ENCODE results near the gene CCND2. TPM values are rescaled to one million over a fixed set of nuclear protein-coding genes. Genes with fewer than 3 reads are reported as not detected.

CCND2 gene
- total RNA-seq, 2 experiments from 2014 or later = 572 to 592 TPM

DNA sequence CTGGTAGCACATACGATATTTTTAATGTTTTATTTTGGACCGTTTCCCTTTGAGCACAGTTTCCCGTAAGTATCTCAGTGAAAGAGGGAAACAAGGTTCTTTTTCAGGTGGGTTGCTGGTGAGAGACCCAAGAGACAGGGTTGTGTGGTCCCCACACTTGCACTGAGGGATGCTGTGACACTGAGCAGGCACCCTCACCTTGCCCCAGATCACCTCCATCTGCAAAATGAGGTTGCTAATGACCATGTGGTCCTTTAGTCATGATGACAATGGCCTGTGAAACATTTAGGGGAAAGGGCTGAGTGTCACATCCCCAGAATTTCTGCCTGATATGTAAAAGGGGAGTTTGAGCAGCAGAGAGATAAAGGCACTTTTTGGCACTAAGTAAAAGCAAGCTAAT lies 4.3 kb downstream of the CCND2 start:
- H3K4me1 Mint-ChIP-seq (ENCODE audit: low read depth) = peaks cover 65% of the 10 kb centered on the region
- ChIA-PET POLR2A (interaction anchor here (0.6 to 12.1 kb wide), 14 partner anchors 9 to 399 kb away, joined by 3 to 260 read pairs (median 6); no protein-coding TSS in a partner anchor), CTCF (interaction anchor here (0.7 to 12.7 kb wide), 44 partner anchors 9 to 978 kb away, joined by 3 to 242 read pairs (median 8); partner anchors contain the start of gene PARP11)
- H3K36me3 Mint-ChIP-seq (ENCODE audit: low read depth) = peaks cover 89% of the 10 kb centered on the region
- H3K27ac Mint-ChIP-seq = peak overlapping the region; percentile 77
- no peaks in the 10 kb centered on the region for H3K9me3 Mint-ChIP-seq (ENCODE audit: insufficient read depth)
- DNase-seq (peak; percentile 19), ATAC-seq (no peak)
- H3K4me3 Mint-ChIP-seq = peak overlapping the region; percentile 99
- no peaks in the 10 kb centered on the region for H3K27me3 Mint-ChIP-seq (ENCODE audit: low read depth)

GRCh38 chr12:4278329-4279197 lies 5.0 kb downstream of the CCND2 start:
- DNase-seq (peak; percentile 21), ATAC-seq (no peak)
- Mint-ChIP-seq H3K36me3 (ENCODE audit: low read depth) (peaks cover 96% of the 10 kb centered on the region), H3K4me3 (peak overlapping the region; percentile 99), H3K9me3 (ENCODE audit: insufficient read depth) (no peaks in the 10 kb centered on the region), H3K4me1 (ENCODE audit: low read depth) (peaks cover 68% of the 10 kb centered on the region), H3K27me3 (ENCODE audit: low read depth) (no peaks in the 10 kb centered on the region), H3K27ac (peak overlapping the region; percentile 77)
- POLR2A ChIA-PET = interaction anchor here (0.6 to 12.1 kb wide), 13 partner anchors 10 to 395 kb away, joined by 3 to 260 read pairs (median 4); no protein-coding TSS in a partner anchor
- CTCF ChIA-PET = interaction anchor here (0.7 to 12.7 kb wide), 18 partner anchors 10 to 978 kb away, joined by 3 to 242 read pairs (median 18); no protein-coding TSS in a partner anchor

DNA sequence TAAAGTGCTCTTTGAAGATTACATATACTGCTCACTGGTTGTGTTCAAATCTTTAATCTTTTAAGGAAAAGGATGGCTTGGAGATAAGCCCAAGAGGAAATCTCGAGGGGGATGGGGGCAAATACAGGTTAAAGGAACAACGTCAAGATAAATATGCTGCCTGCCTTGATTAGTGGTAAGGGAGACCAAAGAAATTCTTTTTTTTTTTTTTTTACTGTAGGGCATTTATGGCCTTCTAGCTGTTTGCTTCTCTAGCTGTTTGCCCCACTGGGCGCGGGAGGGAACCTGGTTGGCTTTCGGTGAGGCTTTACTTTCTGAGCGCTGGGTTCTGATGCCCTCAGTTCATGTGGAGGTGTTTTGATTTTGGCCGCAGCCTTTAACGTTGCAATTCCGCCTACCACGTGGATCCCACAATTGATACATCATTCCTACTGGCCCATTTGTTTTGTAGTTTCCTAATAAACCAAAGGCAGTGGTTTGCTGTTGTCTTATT lies 5.7 kb downstream of the CCND2 start:
- Mint-ChIP-seq H3K4me3 (peak overlapping the region; percentile 99), H3K4me1 (ENCODE audit: low read depth) (peaks cover 75% of the 10 kb centered on the region), H3K9me3 (ENCODE audit: insufficient read depth) (no peaks in the 10 kb centered on the region), H3K27ac (peak overlapping the region; percentile 77), H3K36me3 (ENCODE audit: low read depth) (peaks cover 96% of the 10 kb centered on the region), H3K27me3 (ENCODE audit: low read depth) (no peaks in the 10 kb centered on the region)
- ChIA-PET CTCF (interaction anchor here (3.3 to 12.7 kb wide), 9 partner anchors 11 to 979 kb away, joined by 19 to 242 read pairs (median 79); no protein-coding TSS in a partner anchor), POLR2A (interaction anchor here (0.9 to 12.1 kb wide), 6 partner anchors 11 to 396 kb away, joined by 3 to 260 read pairs (median 4); no protein-coding TSS in a partner anchor)
- ATAC-seq = no peak
- DNase-seq = peak; percentile 19

- DNase-seq = no peak
- no peaks in the 10 kb centered on the region for H3K27me3 Mint-ChIP-seq (ENCODE audit: low read depth)
- peak overlapping the region; percentile 80 for H3K27ac Mint-ChIP-seq
- H3K4me1 Mint-ChIP-seq (ENCODE audit: low read depth) = peaks cover 88% of the 10 kb centered on the region
- no peaks in the 10 kb centered on the region for H3K9me3 Mint-ChIP-seq (ENCODE audit: insufficient read depth)
- ChIA-PET POLR2A (interaction anchor here (2.5 kb wide), 1 partner anchor 173 kb away, joined by 7 read pairs; no protein-coding TSS in a partner anchor), CTCF (interaction anchor here (0.6 to 12.7 kb wide), 2 partner anchors 245 to 396 kb away, joined by 4 to 242 read pairs; no protein-coding TSS in a partner anchor)
- peak overlapping the region; percentile 55 for H3K4me3 Mint-ChIP-seq
- H3K36me3 Mint-ChIP-seq (ENCODE audit: low read depth) = peaks cover 96% of the 10 kb centered on the region
- ATAC-seq = no peak
Measured at GRCh38 chr12:4280351-4281163, 7.0 kb downstream of the CCND2 start.

- Mint-ChIP-seq H3K4me1 (ENCODE audit: low read depth) (peaks cover 94% of the 10 kb centered on the region), H3K27me3 (ENCODE audit: low read depth) (no peaks in the 10 kb centered on the region), H3K9me3 (ENCODE audit: insufficient read depth) (no peaks in the 10 kb centered on the region), H3K27ac (peak overlapping the region; percentile 63), H3K36me3 (ENCODE audit: low read depth) (peaks cover 96% of the 10 kb centered on the region), H3K4me3 (no peak overlapping the region)
- CTCF ChIA-PET = interaction anchor here (1.0 to 12.7 kb wide), 2 partner anchors 174 to 397 kb away, joined by 3 to 242 read pairs; no protein-coding TSS in a partner anchor
- POLR2A ChIA-PET = interaction anchor here (1.3 to 2.5 kb wide), 2 partner anchors 174 to 388 kb away, joined by 5 to 7 read pairs; no protein-coding TSS in a partner anchor
- DNase-seq (no peak), ATAC-seq (no peak)
Measured at GRCh38 chr12:4281173-4281654, 7.7 kb downstream of the CCND2 start.

DNA sequence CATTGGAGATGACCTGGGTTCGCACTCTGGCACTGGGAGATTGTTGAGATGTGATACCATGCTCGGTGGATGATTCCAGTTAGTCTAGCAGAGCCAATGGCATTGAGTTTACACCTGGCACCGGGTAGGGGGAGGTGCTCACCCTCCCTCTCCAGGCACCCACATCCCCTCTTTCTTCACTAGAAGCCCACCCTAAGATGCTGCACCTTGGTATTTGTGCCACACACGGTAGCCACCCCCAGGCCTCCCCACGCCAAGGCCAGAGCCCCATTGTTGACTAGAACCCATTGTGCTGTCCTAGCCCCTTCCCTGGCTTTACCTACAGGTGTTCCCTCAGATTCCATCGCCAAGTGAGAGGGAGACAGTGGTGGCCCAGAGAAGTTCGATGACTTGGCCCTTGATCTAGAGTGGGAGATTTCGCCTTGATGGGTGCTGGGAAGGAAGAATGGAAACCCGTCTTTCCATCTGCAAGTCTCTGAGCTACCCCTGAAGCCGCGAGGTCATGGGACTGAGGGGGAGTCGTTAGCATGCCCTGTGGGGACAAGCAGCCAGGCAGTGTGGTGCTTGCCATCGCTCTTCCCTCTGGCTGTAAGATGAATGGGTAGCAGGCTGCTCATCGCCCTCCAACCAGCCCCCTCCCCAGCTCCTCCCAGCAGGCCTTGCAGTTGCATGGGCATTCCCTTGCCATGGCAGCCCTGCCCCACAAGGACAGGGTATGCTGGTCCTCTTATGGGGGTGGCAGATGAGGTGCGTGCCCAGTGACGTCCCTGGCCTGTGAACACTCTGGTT lies 8.7 kb downstream of the CCND2 start:
- POLR2A ChIA-PET = interaction anchor here (1.1 to 2.6 kb wide), 4 partner anchors 10 to 389 kb away, joined by 3 to 10 read pairs (median 6); no protein-coding TSS in a partner anchor
- ATAC-seq = peak; percentile 29
- H3K27ac Mint-ChIP-seq = peak overlapping the region; percentile 58
- H3K4me3 Mint-ChIP-seq = no peak overlapping the region
- H3K4me1 Mint-ChIP-seq (ENCODE audit: low read depth) = peaks cover 97% of the 10 kb centered on the region
- CTCF ChIA-PET = interaction anchor here (1.0 to 12.7 kb wide), 2 partner anchors 176 to 398 kb away, joined by 3 to 242 read pairs; no protein-coding TSS in a partner anchor
- no peaks in the 10 kb centered on the region for H3K9me3 Mint-ChIP-seq (ENCODE audit: insufficient read depth)
- no peaks in the 10 kb centered on the region for H3K27me3 Mint-ChIP-seq (ENCODE audit: low read depth)
- no peak for DNase-seq
- H3K36me3 Mint-ChIP-seq (ENCODE audit: low read depth) = peaks cover 96% of the 10 kb centered on the region

- ChIA-PET CTCF (interaction anchor here (0.8 to 12.7 kb wide), 4 partner anchors 10 to 399 kb away, joined by 3 to 242 read pairs (median 4); partner anchors contain the start of gene CCND2), POLR2A (interaction anchor here (1.0 to 2.6 kb wide), 3 partner anchors 10 to 14 kb away, joined by 3 to 10 read pairs (median 3); no protein-coding TSS in a partner anchor)
- H3K27me3 Mint-ChIP-seq (ENCODE audit: low read depth) = no peaks in the 10 kb centered on the region
- peaks cover 96% of the 10 kb centered on the region for H3K36me3 Mint-ChIP-seq (ENCODE audit: low read depth)
- H3K9me3 Mint-ChIP-seq (ENCODE audit: insufficient read depth) = no peaks in the 10 kb centered on the region
- ATAC-seq (no peak), DNase-seq (no peak)
- no peak overlapping the region for H3K4me3 Mint-ChIP-seq
- peaks cover 97% of the 10 kb centered on the region for H3K4me1 Mint-ChIP-seq (ENCODE audit: low read depth)
- peak overlapping the region; percentile 58 for H3K27ac Mint-ChIP-seq
Measured at GRCh38 chr12:4282892-4283511, 9.4 kb downstream of the CCND2 start.

DNA sequence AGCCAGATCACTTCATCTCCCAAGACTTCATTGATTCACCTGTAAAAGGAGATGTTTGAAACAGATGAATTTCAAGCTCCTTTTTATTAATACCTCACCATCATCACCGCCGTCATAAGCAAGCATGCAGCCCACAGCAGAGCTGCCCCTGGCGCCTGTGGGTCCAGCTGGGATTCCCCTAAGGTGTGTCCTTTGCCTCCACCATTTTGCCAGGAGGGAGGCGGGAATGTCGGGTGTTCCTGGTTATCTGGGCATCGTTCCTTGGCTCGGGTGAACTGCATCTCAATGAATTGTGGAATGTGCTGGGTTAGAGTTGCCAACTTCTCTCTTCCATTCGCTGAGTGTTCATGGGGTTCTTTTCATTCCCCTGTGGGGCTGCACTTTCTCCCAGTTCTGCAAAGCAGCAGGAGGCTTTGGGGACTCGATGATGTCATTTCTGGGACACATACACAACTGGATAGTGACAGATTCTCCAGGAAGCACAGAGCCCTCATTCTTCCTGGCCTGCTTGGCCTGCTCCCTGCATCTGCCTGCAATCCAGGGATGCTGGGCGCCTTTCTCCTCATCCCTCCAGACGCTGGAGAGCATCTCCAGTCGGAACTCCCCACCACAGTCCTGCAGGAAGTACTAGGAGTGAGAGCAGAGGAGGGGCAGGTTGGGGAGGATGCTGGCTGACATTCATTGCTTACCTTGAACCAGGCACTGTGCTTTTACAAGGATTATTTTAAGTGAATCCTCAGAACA lies 10.1 kb downstream of the CCND2 start:
- peak overlapping the region; percentile 65 for H3K27ac Mint-ChIP-seq
- ChIA-PET CTCF (interaction anchor here (0.8 to 12.7 kb wide), 4 partner anchors 9 to 399 kb away, joined by 3 to 242 read pairs (median 4); partner anchors contain the start of gene CCND2), POLR2A (interaction anchor here (0.6 to 2.6 kb wide), 4 partner anchors 9 to 28 kb away, joined by 3 to 10 read pairs (median 3); no protein-coding TSS in a partner anchor)
- DNase-seq = no peak
- no peaks in the 10 kb centered on the region for H3K27me3 Mint-ChIP-seq (ENCODE audit: low read depth)
- peaks cover 96% of the 10 kb centered on the region for H3K36me3 Mint-ChIP-seq (ENCODE audit: low read depth)
- H3K9me3 Mint-ChIP-seq (ENCODE audit: insufficient read depth) = no peaks in the 10 kb centered on the region
- ATAC-seq = no peak
- H3K4me1 Mint-ChIP-seq (ENCODE audit: low read depth) = peaks cover 97% of the 10 kb centered on the region
- no peak overlapping the region for H3K4me3 Mint-ChIP-seq

- ChIA-PET CTCF (interaction anchor here (12.7 kb wide), 1 partner anchor 400 kb away, joined by 242 read pairs; no protein-coding TSS in a partner anchor), POLR2A (interaction anchor here (0.6 to 2.6 kb wide), 2 partner anchors 8 to 27 kb away, joined by 3 to 10 read pairs; no protein-coding TSS in a partner anchor)
- peaks cover 96% of the 10 kb centered on the region for H3K36me3 Mint-ChIP-seq (ENCODE audit: low read depth)
- no peaks in the 10 kb centered on the region for H3K27me3 Mint-ChIP-seq (ENCODE audit: low read depth)
- peaks cover 97% of the 10 kb centered on the region for H3K4me1 Mint-ChIP-seq (ENCODE audit: low read depth)
- DNase-seq = no peak
- no peaks in the 10 kb centered on the region for H3K9me3 Mint-ChIP-seq (ENCODE audit: insufficient read depth)
- H3K27ac Mint-ChIP-seq = peak overlapping the region; percentile 65
- no peak overlapping the region for H3K4me3 Mint-ChIP-seq
- ATAC-seq = no peak
Measured at GRCh38 chr12:4284306-4284705, 10.7 kb downstream of the CCND2 start.

Data from activated CD8-positive, alpha-beta T cell treated with anti-CD3 and anti-CD28 coated beads, Interleukin-2, amount 10 ng/mL, durations not matched to agents 7 days and 5 days (primary cell).